Heart left ventricle (tissue), 16 donors: ENCODE results near the gene PDE9A. TPM values are rescaled to one million over a fixed set of nuclear protein-coding genes. Genes with fewer than 3 reads are reported as not detected.
A peak's percentile ranks its signal among the peaks of the same experiment; 100 is the strongest.

ENCODE experiments used
- ATAC-seq, 4 donors: fragments of 200-7000 bp; cut with Tn5 transposase; one replicate each; pipeline ENCODE4 v1.9.1; 2020 to 2022; ENCODE audit warnings: moderate library complexity in 4 of 4, mild to moderate bottlenecking in 3 of 4, moderate number of reproducible peaks in 1 of 4
- DNase-seq, 5 donors: peaks; one replicate each; pipeline ENCODE4 v3.0.0-alpha.2; 2020
- H3K27ac ChIP-seq, 12 donors: fragments of 200-600 bp; sonication (generic) in 4 of 12; one replicate each; pipeline versions ENCODE4 v1.5.0 to v1.8.0; 2016 to 2022; ENCODE audit warnings: mild to moderate bottlenecking in 2 of 12
- H3K27me3 ChIP-seq, 9 donors: fragments of 200-600 bp; sonication (generic) in 2 of 9; one replicate each; pipeline versions ENCODE4 v1.5.1 to v1.8.0; 2016 to 2022; ENCODE audit warnings: mild to moderate bottlenecking in 3 of 9
- H3K36me3 ChIP-seq, 9 donors: fragments of 200-600 bp; sonication (generic) in 2 of 9; one replicate each; pipeline versions ENCODE4 v1.5.0 to v1.8.0; 2018 to 2022; ENCODE audit warnings: mild to moderate bottlenecking in 2 of 9
- H3K4me1 ChIP-seq, 12 donors: fragments of 200-600 bp; sonication (generic) in 4 of 12; one replicate each; pipeline versions ENCODE4 v1.5.0 to v1.8.0; 2016 to 2022; ENCODE audit warnings: mild to moderate bottlenecking in 3 of 12
- H3K4me3 ChIP-seq, 12 donors: fragments of 200-600 bp; sonication (generic) in 4 of 12; one replicate each; pipeline versions ENCODE4 v1.5.0 to v1.8.0; 2017 to 2022; ENCODE audit warnings: mild to moderate bottlenecking in 9 of 12, moderate library complexity in 4 of 12
- H3K9me3 ChIP-seq, 12 donors: fragments of 200-600 bp; sonication (generic) in 4 of 12; one replicate each; pipeline versions ENCODE4 v1.5.0 to v1.8.0; 2016 to 2022; ENCODE audit warnings: mild to moderate bottlenecking in 1 of 12
- CTCF ChIP-seq, 12 donors: fragments of 200-600 bp; sonication (generic) in 4 of 12; IDR thresholded peaks; one replicate each; pipeline versions ENCODE4 v1.5.0 to v1.8.0; 2018 to 2022; ENCODE audit warnings: antibody characterized with exemption in 12 of 12, mild to moderate bottlenecking in 5 of 12
- POLR2A ChIP-seq, 2 donors: fragments of 450-650 bp; IDR thresholded peaks; one replicate each; pipeline ENCODE4 v1.6.1; 2017; ENCODE audit warnings: antibody characterized with exemption in 2 of 2, mild to moderate bottlenecking in 2 of 2, moderate library complexity in 2 of 2
- WGBS, 4 donors: extraction: QIAGEN DNeasy Blood & Tissue Kit in 2 of 4; methylation state at CpG; one replicate each; pipeline versions ENCODE4 v1.1.5 to v1.1.7; 2013 to 2018; 5-methylcytosine and 5-hydroxymethylcytosine counted together
- intact Hi-C, 10 donors: fragments of 100-400 bp; cut with DNase I; formaldehyde crosslinking; loops; one replicate each; pipeline versions ENCODE4 v1.11.1 to v1.14.2; 2022
- polyA plus RNA-seq, 2 donors: library from polyadenylated mRNA; stranded (reverse); fragments of 200-250 nt; gene quantifications; one replicate each; pipeline ENCODE4 v1.2.3, GENCODE V29; 2013
- total RNA-seq, 9 donors: library from RNA; depleted of rRNA in 2 of 9; stranded (reverse); fragments of >200 nt in 2 of 9; fragmentation: NEBNext Ultra II Directional in 3 of 9; extraction: Animal tissue kit (Norgen Biotek cat#: 25700) in 3 of 9; gene quantifications; one replicate each; pipeline versions ENCODE4 v1.1.0 to v1.2.4, GENCODE V29; 2016 to 2023
- donor health status: ischemic (EF 13 %, LVEDD 7.1; RV severe dilation, severe dysfunction).
- donor health status: healthy with polysubstance abuse.
- donor health status: DM: no; HTN: yes; CAD: no.
- donor health status: DM: no; HTN: no; CAD: no.
- donor health status: ischemic (EF 25% LVEDD 6.9; RV normal size, moderate dysfunction).
- donor health status: ischemic (EF 25% LVEDD 5.7; RV mildly dilated, moderate dysfunction).
- donor health status: healthy.
- donor health status: DM: yes; HTN: yes; CAD: no.
- donor health status: ischemic (EF 35%, LVEDD 5.7; RV mildly dilated, moderate dysfunction).
- donor health status: nonischemic (EF 11% LVEDD 7.7; RV severe dilation, severe dysfunction).
- donor health status: DM: yes; HTN: yes; CAD: no.
- donor health status: PGD.
- donor health status: ischemic (EF 29% LVEDD 5.4; RV normal size, mild dysfunction).
- donor health status: nonischemic (EF 23%, LVEDD 6.1; RV moderate dilation, normal function).

PDE9A gene
- total and polyA plus RNA-seq, 11 donors: 1.5 to 4.0 (median 3.1) TPM

- H3K9me3 ChIP-seq: no peaks in the 10 kb centered on the region
- WGBS, 4 donors: 93 to 95% (median 93%) methylated on average over 14 of the region's 14 CpGs
- H3K36me3 ChIP-seq: no peaks in the 10 kb centered on the region
- intact Hi-C loops: no loop called here
- no peak overlapping the region for H3K4me3 ChIP-seq
- DNase-seq: peak in 1 of 5 donors; percentile 5
- ATAC-seq: no peak
- H3K27me3 ChIP-seq: no peaks in the 10 kb centered on the region
- no peak overlapping the region for H3K27ac ChIP-seq
- H3K4me1 ChIP-seq: peaks cover 0 to 8% (median 0%) of the 10 kb centered on the region in 12 donors
- TF ChIP-seq POLR2A (IDR thresholded peaks at IDR 0.05): no peak
- no peak for TF ChIP-seq CTCF (IDR thresholded peaks at IDR 0.05)
Measured at GRCh38 chr21:42755031-42755665, 101.7 kb downstream of the PDE9A start.

- H3K27me3 ChIP-seq: no peaks in the 10 kb centered on the region
- intact Hi-C loops: no loop called here
- peak in 2 of 5 donors; percentile 18 to 37 for DNase-seq
Measured at GRCh38 chr21:42755766-42756579, 102.6 kb downstream of the PDE9A start.

GRCh38 chr21:42756580-42757250, 103.3 kb downstream of the PDE9A start:
- intact Hi-C loops: no loop called here
- H3K36me3 ChIP-seq: peaks cover 0 to under 1% (median 0%) of the 10 kb centered on the region in 9 donors
- TF ChIP-seq POLR2A (IDR thresholded peaks at IDR 0.05): no peak
- TF ChIP-seq CTCF (IDR thresholded peaks at IDR 0.05): no peak
- WGBS, 4 donors: 93 to 95% (median 94%) methylated on average over 20 to 24 of the region's 24 CpGs
- no peaks in the 10 kb centered on the region for H3K9me3 ChIP-seq
- peak in 2 of 5 donors; percentile 19 to 33 for DNase-seq
- peaks cover 0 to 17% (median 0%) of the 10 kb centered on the region in 12 donors for H3K4me1 ChIP-seq
- no peaks in the 10 kb centered on the region for H3K27me3 ChIP-seq
- ATAC-seq: no peak
- H3K27ac ChIP-seq: no peak overlapping the region
- no peak overlapping the region for H3K4me3 ChIP-seq

More at GRCh38 chr21:42755766-42756579, 102.6 kb downstream of the PDE9A start:
- H3K9me3 ChIP-seq: no peaks in the 10 kb centered on the region
- TF ChIP-seq POLR2A (IDR thresholded peaks at IDR 0.05) (no peak), CTCF (IDR thresholded peaks at IDR 0.05) (no peak)
- 89 to 95% (median 95%) methylated on average over 15 to 20 of the region's 20 CpGs for WGBS, 4 donors
- no peak overlapping the region for H3K27ac ChIP-seq
- peaks cover 0 to 10% (median 0%) of the 10 kb centered on the region in 12 donors for H3K4me1 ChIP-seq
- no peak overlapping the region for H3K4me3 ChIP-seq
- no peaks in the 10 kb centered on the region for H3K36me3 ChIP-seq
- no peak for ATAC-seq

- DNase-seq: peak in 2 of 5 donors; percentile 4 to 20
- no peak overlapping the region for H3K27ac ChIP-seq
- 92 to 98% (median 97%) methylated on average over 9 to 10 of the region's 10 CpGs for WGBS, 4 donors
- H3K4me1 ChIP-seq: peaks cover 0 to 17% (median 0%) of the 10 kb centered on the region in 12 donors
- intact Hi-C loops: no loop called here
- ATAC-seq: no peak
- H3K36me3 ChIP-seq: peaks cover 0 to 7% (median 0%) of the 10 kb centered on the region in 9 donors
- no peaks in the 10 kb centered on the region for H3K27me3 ChIP-seq
- H3K9me3 ChIP-seq: no peaks in the 10 kb centered on the region
- TF ChIP-seq CTCF (IDR thresholded peaks at IDR 0.05) (no peak), POLR2A (IDR thresholded peaks at IDR 0.05) (no peak)
- H3K4me3 ChIP-seq: no peak overlapping the region
Measured at GRCh38 chr21:42757422-42757821, 104.0 kb downstream of the PDE9A start.
